Left lung (tissue), 10 donors: Measurements from ENCODE around the gene RET. TPM values are rescaled to one million over a fixed set of nuclear protein-coding genes. Genes with fewer than 3 reads are reported as not detected.
A peak's percentile ranks its signal among the peaks of the same experiment; 100 is the strongest.

Experiments used
- ATAC-seq: fragments of 200-7000 bp; cut with Tn5 transposase; one replicate; pipeline ENCODE4 v1.9.1; 2020; ENCODE audit warnings: moderate library complexity
- DNase-seq, 4 donors: peaks; one replicate each; pipeline ENCODE4 v3.0.0-alpha.2; 2013 to 2020
- H3K27ac ChIP-seq, 2 donors: fragments of 200-600 bp; sonication (generic) in 1 of 2; one replicate each; pipeline versions ENCODE4 v1.5.0 to v1.8.0; 2020 to 2021
- H3K27me3 ChIP-seq, 2 donors: fragments of 200-600 bp; sonication (generic) in 1 of 2; one replicate each; pipeline versions ENCODE4 v1.5.0 to v1.8.0; 2020 to 2021
- H3K36me3 ChIP-seq, 2 donors: fragments of 200-600 bp; sonication (generic) in 1 of 2; one replicate each; pipeline versions ENCODE4 v1.5.0 to v1.8.0; 2020 to 2021
- H3K4me1 ChIP-seq, 2 donors: fragments of 200-600 bp; one replicate each; pipeline ENCODE4 v1.8.0; 2021
- H3K4me3 ChIP-seq, 2 donors: fragments of 200-600 bp; sonication (generic) in 1 of 2; one replicate each; pipeline versions ENCODE4 v1.5.0 to v1.8.0; 2020 to 2021; ENCODE audit warnings: mild to moderate bottlenecking in 1 of 2
- H3K9me3 ChIP-seq, 2 donors: fragments of 200-600 bp; sonication (generic) in 1 of 2; one replicate each; pipeline versions ENCODE4 v1.5.0 to v1.8.0; 2020 to 2021
- intact Hi-C, 2 donors: fragments of 100-400 bp; cut with DNase I; formaldehyde crosslinking; loops; one replicate each; pipeline versions ENCODE4 v1.11.2 to v1.14.2; 2022
- polyA plus RNA-seq, 6 donors: library from polyadenylated mRNA; unstranded; fragments of 120-200 nt; gene quantifications; one replicate each; pipeline ENCODE4 v1.2.1, GENCODE V29; 2013; ENCODE audit not compliant: insufficient read length in 6 of 6
- total RNA-seq, 2 donors: library from RNA; stranded (reverse); fragmentation: NEBNext Ultra II Directional; extraction: Animal tissue kit (Norgen Biotek cat#: 25700); gene quantifications; one replicate each; pipeline ENCODE4 v1.2.1, GENCODE V29; 2021
- TF ChIP-seq, protein P1 (sequence below), 2 donors: fragments of 200-600 bp; sonication (generic) in 1 of 2; IDR thresholded peaks; one replicate each; pipeline versions ENCODE4 v1.5.0 to v1.8.0; 2021; ENCODE audit warnings: antibody characterized with exemption in 2 of 2
- donor health status: DM: no; HTN: yes; CAD: no.
- donor health status: DM: no; HTN: no; CAD: no.

The RET gene
- total and polyA plus RNA-seq, 8 donors: 0.97 to 3.8 (median 2.0) TPM

DNA sequence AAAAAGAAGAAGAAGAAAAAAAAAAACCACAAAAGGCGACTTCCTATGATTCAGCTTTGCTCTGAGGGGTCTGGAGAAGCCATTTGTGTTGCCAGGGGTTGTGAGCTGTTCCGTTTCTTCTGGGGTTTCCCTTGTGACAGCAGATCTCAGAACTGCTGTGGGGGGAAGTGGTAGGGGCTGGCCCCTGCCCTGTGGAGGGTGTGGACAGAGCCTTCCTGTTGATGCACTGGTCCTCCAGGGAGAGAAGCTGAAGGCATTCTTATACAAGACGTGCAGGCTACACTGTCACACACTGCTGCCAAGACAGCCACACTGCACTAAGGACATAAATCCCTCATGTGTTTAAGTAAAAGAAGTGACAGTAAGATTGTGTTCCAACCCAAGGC lies 44.1 kb downstream of the RET start:
- Histone ChIP-seq H3K27ac (peak overlapping the region; percentile 13 to 69), H3K9me3 (no peaks in the 10 kb centered on the region), H3K36me3 (no peaks in the 10 kb centered on the region), H3K4me3 (no peak overlapping the region), H3K4me1 (peaks cover 4 to 21% of the 10 kb centered on the region in 2 donors), H3K27me3 (no peaks in the 10 kb centered on the region)
- TF ChIP-seq, protein P1, sequence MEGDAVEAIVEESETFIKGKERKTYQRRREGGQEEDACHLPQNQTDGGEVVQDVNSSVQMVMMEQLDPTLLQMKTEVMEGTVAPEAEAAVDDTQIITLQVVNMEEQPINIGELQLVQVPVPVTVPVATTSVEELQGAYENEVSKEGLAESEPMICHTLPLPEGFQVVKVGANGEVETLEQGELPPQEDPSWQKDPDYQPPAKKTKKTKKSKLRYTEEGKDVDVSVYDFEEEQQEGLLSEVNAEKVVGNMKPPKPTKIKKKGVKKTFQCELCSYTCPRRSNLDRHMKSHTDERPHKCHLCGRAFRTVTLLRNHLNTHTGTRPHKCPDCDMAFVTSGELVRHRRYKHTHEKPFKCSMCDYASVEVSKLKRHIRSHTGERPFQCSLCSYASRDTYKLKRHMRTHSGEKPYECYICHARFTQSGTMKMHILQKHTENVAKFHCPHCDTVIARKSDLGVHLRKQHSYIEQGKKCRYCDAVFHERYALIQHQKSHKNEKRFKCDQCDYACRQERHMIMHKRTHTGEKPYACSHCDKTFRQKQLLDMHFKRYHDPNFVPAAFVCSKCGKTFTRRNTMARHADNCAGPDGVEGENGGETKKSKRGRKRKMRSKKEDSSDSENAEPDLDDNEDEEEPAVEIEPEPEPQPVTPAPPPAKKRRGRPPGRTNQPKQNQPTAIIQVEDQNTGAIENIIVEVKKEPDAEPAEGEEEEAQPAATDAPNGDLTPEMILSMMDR (IDR thresholded peaks at IDR 0.05): no peak
- peak; percentile 76 for ATAC-seq
- intact Hi-C loops: no loop called here
- DNase-seq: peak in 2 of 4 donors; percentile 74 to 81

DNA sequence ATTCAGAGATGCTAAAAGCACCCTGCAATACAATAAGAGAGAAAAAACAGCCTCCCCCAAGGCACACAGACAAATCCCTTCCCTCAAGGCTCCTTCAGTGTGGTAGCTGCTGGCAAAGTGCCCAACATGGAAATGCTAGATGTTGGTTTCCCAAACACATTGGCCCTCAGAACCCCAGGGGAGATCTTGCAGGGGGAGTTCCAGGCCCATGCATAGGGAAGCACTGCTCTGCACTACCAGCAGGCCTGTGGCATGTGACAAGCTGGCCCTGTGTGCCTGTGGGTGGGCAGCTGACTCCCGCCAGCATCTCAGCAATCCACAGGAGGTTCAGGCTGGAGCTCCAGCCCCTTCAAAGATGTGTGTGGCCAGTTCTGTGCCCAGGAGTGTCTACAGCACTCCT lies 44.6 kb downstream of the RET start:
- DNase-seq: peak in 2 of 4 donors; percentile 54 to 76
- intact Hi-C loops: no loop called here
- Histone ChIP-seq H3K4me3 (no peak overlapping the region), H3K4me1 (peaks cover 4 to 25% of the 10 kb centered on the region in 2 donors), H3K9me3 (no peaks in the 10 kb centered on the region), H3K27me3 (no peaks in the 10 kb centered on the region), H3K27ac (peak overlapping the region; percentile 13 to 69), H3K36me3 (no peaks in the 10 kb centered on the region)
- TF ChIP-seq, protein P1 (IDR thresholded peaks at IDR 0.05): no peak
- peak; percentile 47 for ATAC-seq

DNA sequence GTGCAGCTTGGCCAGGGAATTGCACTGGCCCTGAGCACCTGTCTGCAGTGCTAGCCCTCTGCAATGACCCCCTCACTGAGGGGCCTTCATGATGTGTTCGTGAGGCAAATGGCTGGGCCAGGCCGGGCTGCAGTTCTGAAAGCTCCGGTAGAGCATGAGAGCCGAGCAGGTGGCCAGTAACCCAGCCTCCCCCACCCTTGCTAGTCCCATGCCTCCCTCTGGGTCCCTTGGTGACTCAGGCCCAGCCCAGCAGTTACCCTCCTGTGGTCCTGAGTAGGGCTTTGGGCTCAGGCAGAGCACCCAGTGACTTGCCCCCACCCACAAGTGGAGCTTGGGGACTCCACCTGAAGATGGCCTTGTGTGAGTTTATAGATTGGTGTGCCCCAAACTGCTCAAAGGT lies 45.2 kb downstream of the RET start:
- intact Hi-C loops: no loop called here

DNA sequence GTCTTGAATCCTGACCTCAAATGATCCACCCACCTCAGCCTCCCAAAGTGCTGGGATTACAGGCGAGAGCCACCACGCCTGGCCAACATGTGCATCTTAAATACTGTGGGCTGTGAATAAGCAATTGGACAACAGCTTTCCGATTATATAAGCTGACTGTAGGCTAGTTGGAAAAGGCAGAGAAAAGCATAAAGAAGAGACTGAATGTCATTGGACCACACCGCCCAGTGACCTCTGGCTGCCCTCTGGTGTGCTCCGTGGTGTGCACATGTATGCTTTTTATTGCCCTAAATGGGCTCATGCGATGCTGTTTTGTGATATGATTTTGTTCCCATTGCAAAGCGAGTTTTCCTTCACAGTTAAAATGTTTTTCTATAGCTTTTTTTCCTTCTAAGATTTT lies 46.0 kb downstream of the RET start:
- no peaks in the 10 kb centered on the region for H3K27me3 ChIP-seq
- H3K9me3 ChIP-seq: no peaks in the 10 kb centered on the region
- TF ChIP-seq, protein P1 (IDR thresholded peaks at IDR 0.05): no peak
- DNase-seq (no peak), ATAC-seq (no peak)
- H3K4me1 ChIP-seq: peaks cover 4 to 27% of the 10 kb centered on the region in 2 donors
- H3K4me3 ChIP-seq: no peak overlapping the region
- H3K36me3 ChIP-seq: no peaks in the 10 kb centered on the region
- H3K27ac ChIP-seq: no peak overlapping the region
- intact Hi-C loops: no loop called here

More for the DNA sequence above, 45.2 kb downstream of the RET start:
- Histone ChIP-seq H3K27me3 (no peaks in the 10 kb centered on the region), H3K4me3 (no peak overlapping the region), H3K36me3 (no peaks in the 10 kb centered on the region), H3K9me3 (no peaks in the 10 kb centered on the region), H3K27ac (no peak overlapping the region), H3K4me1 (peaks cover 4 to 27% of the 10 kb centered on the region in 2 donors)
- DNase-seq (peak in 2 of 4 donors; percentile 31 to 64), ATAC-seq (no peak)
- TF ChIP-seq, protein P1 (IDR thresholded peaks at IDR 0.05): no peak

DNA sequence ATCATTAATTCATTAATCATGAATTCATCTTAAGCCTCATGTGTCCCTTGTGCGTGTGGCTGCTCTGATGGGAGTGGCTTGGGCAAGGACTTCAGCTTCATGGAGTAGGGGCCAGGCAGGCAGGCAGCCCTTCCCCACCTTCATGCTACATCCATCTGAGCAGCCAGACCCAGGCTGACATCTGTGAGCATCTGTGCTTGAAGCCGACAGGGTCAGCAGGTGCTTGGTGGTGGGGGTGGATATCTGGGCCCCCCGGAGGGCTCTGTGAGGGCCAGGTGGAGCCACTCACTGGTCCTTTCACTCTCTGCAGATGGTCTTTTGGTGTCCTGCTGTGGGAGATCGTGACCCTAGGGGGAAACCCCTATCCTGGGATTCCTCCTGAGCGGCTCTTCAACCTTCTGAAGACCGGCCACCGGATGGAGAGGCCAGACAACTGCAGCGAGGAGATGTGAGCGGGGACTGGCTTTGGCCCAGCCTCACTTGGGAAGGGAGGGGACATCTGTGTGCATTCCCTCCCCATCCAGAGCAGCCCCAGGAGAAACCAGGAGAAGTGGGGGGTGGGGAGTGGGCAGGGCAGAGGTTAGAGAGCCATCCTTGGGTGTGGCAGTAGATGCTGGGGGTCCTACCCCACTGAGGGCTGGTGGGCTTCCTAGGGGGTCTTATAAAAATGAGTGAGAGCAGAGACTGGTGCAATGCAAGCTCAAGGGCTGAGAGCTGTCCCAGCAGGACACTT lies 46.7 kb downstream of the RET start:
- TF ChIP-seq, protein P1 (IDR thresholded peaks at IDR 0.05): no peak
- ATAC-seq (no peak), DNase-seq (peak in 2 of 4 donors; percentile 21 to 47)
- intact Hi-C loops: no loop called here
- Histone ChIP-seq H3K4me3 (no peak overlapping the region), H3K9me3 (no peaks in the 10 kb centered on the region), H3K36me3 (no peaks in the 10 kb centered on the region), H3K4me1 (peaks cover 4 to 32% of the 10 kb centered on the region in 2 donors), H3K27ac (no peak overlapping the region), H3K27me3 (no peaks in the 10 kb centered on the region)
